Activated T-cell treated with anti-CD3 and anti-CD28 coated beads, Interleukin-2, amount 50 U/mL, for 48 hours (primary cell): ENCODE data around the gene PDZRN3.

Experiments
- DNase-seq, 2 experiments: peaks; one replicate each; pipeline ENCODE4 v3.0.0-alpha.2; 2020

Gene PDZRN3

GRCh38 chr3:73550032-73550431, 74.7 kb downstream of the PDZRN3 start:
- no peak for DNase-seq

- no peak for DNase-seq
Measured at GRCh38 chr3:73549051-73549600, 75.6 kb downstream of the PDZRN3 start.

GRCh38 chr3:73548436-73548835, 76.3 kb downstream of the PDZRN3 start:
- DNase-seq = no peak

- DNase-seq = no peak
Measured at GRCh38 chr3:73547427-73548248, 77.1 kb downstream of the PDZRN3 start.

GRCh38 chr3:73546961-73547360, 77.8 kb downstream of the PDZRN3 start:
- DNase-seq = no peak

GRCh38 chr3:73543412-73543811, 81.3 kb downstream of the PDZRN3 start:
- no peak for DNase-seq

GRCh38 chr3:73542136-73542535, 82.6 kb downstream of the PDZRN3 start:
- DNase-seq = no peak

GRCh38 chr3:73540969-73541740, 83.6 kb downstream of the PDZRN3 start:
- DNase-seq = no peak

- DNase-seq = no peak
Measured at GRCh38 chr3:73538486-73538885, 86.3 kb downstream of the PDZRN3 start.

GRCh38 chr3:73536952-73537351, 87.8 kb downstream of the PDZRN3 start:
- DNase-seq = no peak

- no peak for DNase-seq
Measured at GRCh38 chr3:73536336-73536895, 88.3 kb downstream of the PDZRN3 start.

GRCh38 chr3:73535931-73536330, 88.8 kb downstream of the PDZRN3 start:
- no peak for DNase-seq

GRCh38 chr3:73535137-73535536, 89.6 kb downstream of the PDZRN3 start:
- no peak for DNase-seq

- no peak for DNase-seq
Measured at GRCh38 chr3:73530022-73530396, 94.7 kb downstream of the PDZRN3 start.

- no peak for DNase-seq
Measured at GRCh38 chr3:73529308-73530021, 95.3 kb downstream of the PDZRN3 start.

- no peak for DNase-seq
Measured at GRCh38 chr3:73525591-73525990, 99.2 kb downstream of the PDZRN3 start.

- DNase-seq = no peak
Measured at GRCh38 chr3:73523661-73524060, 101.1 kb downstream of the PDZRN3 start.

GRCh38 chr3:73521734-73522336, 102.9 kb downstream of the PDZRN3 start:
- DNase-seq = no peak

- no peak for DNase-seq
Measured at GRCh38 chr3:73520931-73521461, 103.7 kb downstream of the PDZRN3 start.

- DNase-seq = no peak
Measured at GRCh38 chr3:73516631-73517030, 108.1 kb downstream of the PDZRN3 start.

GRCh38 chr3:73513260-73513659, 111.5 kb downstream of the PDZRN3 start:
- no peak for DNase-seq
